Loucy (cell line): ENCODE measurements around the gene ADAMTS2.

ENCODE experiments used
- H2AFZ ChIP-seq: fragments of 200-600 bp; sonication (generic); 2 replicates; pipeline ENCODE4 v1.6.0; 2016; ENCODE audit warnings: antibody characterized with exemption, mild to moderate bottlenecking, low read length, moderate library complexity
- H3F3A ChIP-seq: fragments of 200-600 bp; 2 replicates; pipeline ENCODE4 v1.6.0; 2016; ENCODE audit warnings: antibody characterized with exemption, low read depth, mild to moderate bottlenecking
- H3K27me3 ChIP-seq: fragments of 200-600 bp; sonication (generic); 2 replicates; pipeline ENCODE4 v1.6.1; 2014; ENCODE audit warnings: low read length, mild to moderate bottlenecking; ENCODE audit not compliant: insufficient read depth, poor library complexity, severe bottlenecking
- H3K36me3 ChIP-seq: fragments of 200-600 bp; sonication (generic); 2 replicates; pipeline ENCODE4 v1.6.1; 2016; ENCODE audit warnings: low read length; ENCODE audit not compliant: insufficient read depth
- H3K4me1 ChIP-seq: fragments of 200-600 bp; sonication (generic); 2 replicates; pipeline ENCODE4 v1.5.1; 2014; ENCODE audit warnings: low read length, mild to moderate bottlenecking; ENCODE audit not compliant: insufficient read depth, poor library complexity, severe bottlenecking
- H3K4me2 ChIP-seq: fragments of 200-600 bp; sonication (generic); 2 replicates; pipeline ENCODE4 v1.6.0; 2014; ENCODE audit warnings: antibody characterized with exemption, low read length, low read depth, mild to moderate bottlenecking; ENCODE audit not compliant: poor library complexity, severe bottlenecking
- H3K4me3 ChIP-seq: fragments of 200-600 bp; sonication (generic); 2 replicates; pipeline ENCODE4 v1.5.1; 2014; ENCODE audit warnings: low read length, mild to moderate bottlenecking, mixed read lengths; ENCODE audit not compliant: poor library complexity, severe bottlenecking
- H3K79me2 ChIP-seq: fragments of 200-600 bp; sonication (generic); 2 replicates; pipeline ENCODE4 v1.6.1; 2014; ENCODE audit warnings: low read length; ENCODE audit not compliant: insufficient read depth
- H3K9ac ChIP-seq: fragments of 200-600 bp; sonication (generic); 2 replicates; pipeline ENCODE4 v1.6.0; 2014; ENCODE audit warnings: mild to moderate bottlenecking, low read depth, low read length, moderate library complexity; ENCODE audit not compliant: poor library complexity, severe bottlenecking
- H3K9me2 ChIP-seq: fragments of 200-600 bp; sonication (generic); replicated peaks from 2 replicates; pipeline ENCODE4 v1.6.1; 2016; ENCODE audit warnings: low read depth, low read length, mixed read lengths
- H3K9me3 ChIP-seq: fragments of 200-600 bp; sonication (generic); 2 replicates; pipeline ENCODE4 v1.6.1; 2014; ENCODE audit warnings: mild to moderate bottlenecking, antibody characterized with exemption, low read length, low read depth; ENCODE audit not compliant: insufficient read depth
- H4K20me1 ChIP-seq: fragments of 200-600 bp; sonication (generic); 2 replicates; pipeline ENCODE4 v1.6.0; 2014; ENCODE audit warnings: antibody characterized with exemption, low read length, mild to moderate bottlenecking; ENCODE audit not compliant: insufficient read depth, poor library complexity, severe bottlenecking
- EZH2phosphoT487 ChIP-seq: fragments of 200-600 bp; IDR thresholded peaks from 2 replicates; pipeline ENCODE4 v1.6.1; 2018; ENCODE audit warnings: antibody characterized with exemption, mild to moderate bottlenecking, moderate library complexity, borderline replicate concordance
- TF ChIP-seq, protein P1 (sequence below): fragments of 200-600 bp; sonication (generic); conservative IDR thresholded peaks from 2 replicates; pipeline ENCODE4 v1.5.1; 2014; ENCODE audit warnings: mild to moderate bottlenecking, antibody characterized with exemption, low read length

Gene ADAMTS2

DNA sequence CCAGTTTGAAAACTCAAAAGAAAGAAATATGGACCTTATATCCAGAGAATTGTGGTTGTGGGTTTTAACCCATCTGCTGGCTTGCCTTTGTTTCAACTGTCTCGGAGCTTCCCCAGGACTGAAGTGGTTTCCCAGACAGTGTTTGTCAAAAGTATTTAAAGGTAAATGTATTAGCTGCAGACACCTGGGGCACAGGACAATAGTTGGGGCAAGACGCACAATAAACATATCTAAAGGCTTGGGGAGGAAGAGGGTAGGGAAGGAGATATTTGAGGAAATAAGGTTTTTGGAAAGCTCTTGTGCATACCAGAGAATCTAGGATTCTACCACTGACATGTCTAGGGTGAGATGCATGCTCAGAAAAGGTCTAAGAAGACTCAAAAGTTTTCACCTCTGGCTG, 99.0 kb downstream of the ADAMTS2 start:
- Histone ChIP-seq H3F3A (no peaks in the 10 kb centered on the region), H3K4me1 (no peaks in the 10 kb centered on the region), H3K36me3 (no peaks in the 10 kb centered on the region), H3K27me3 (no peaks in the 10 kb centered on the region), H3K9me3 (no peaks in the 10 kb centered on the region), H3K4me2 (no peak overlapping the region), H3K9me2 (no peaks in the 10 kb centered on the region), H3K4me3 (no peak overlapping the region), H3K79me2 (no peaks in the 10 kb centered on the region), H4K20me1 (no peaks in the 10 kb centered on the region), H2AFZ (no peak overlapping the region), H3K9ac (no peak overlapping the region)
- TF ChIP-seq, protein P1, sequence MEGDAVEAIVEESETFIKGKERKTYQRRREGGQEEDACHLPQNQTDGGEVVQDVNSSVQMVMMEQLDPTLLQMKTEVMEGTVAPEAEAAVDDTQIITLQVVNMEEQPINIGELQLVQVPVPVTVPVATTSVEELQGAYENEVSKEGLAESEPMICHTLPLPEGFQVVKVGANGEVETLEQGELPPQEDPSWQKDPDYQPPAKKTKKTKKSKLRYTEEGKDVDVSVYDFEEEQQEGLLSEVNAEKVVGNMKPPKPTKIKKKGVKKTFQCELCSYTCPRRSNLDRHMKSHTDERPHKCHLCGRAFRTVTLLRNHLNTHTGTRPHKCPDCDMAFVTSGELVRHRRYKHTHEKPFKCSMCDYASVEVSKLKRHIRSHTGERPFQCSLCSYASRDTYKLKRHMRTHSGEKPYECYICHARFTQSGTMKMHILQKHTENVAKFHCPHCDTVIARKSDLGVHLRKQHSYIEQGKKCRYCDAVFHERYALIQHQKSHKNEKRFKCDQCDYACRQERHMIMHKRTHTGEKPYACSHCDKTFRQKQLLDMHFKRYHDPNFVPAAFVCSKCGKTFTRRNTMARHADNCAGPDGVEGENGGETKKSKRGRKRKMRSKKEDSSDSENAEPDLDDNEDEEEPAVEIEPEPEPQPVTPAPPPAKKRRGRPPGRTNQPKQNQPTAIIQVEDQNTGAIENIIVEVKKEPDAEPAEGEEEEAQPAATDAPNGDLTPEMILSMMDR, result no peak
- TF ChIP-seq EZH2phosphoT487, result no peak

DNA sequence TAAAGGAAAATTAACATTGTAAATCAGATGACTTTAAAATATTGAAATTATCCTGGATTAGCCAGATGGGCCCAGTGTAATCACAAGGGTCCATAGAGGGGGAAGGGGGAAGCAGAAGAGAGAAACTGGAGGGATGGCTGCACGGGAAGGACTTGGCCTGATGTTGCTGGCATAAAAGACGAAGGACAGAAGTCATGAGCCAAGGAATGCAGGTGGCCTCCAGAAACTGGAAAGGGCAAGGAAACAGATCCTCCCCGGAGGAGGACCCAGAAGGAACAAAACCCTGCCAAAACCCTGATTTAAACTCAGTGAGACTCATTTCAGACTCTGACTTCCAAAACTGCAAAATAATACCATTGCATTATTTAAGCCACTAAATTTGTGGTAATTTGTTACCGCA, 100.2 kb downstream of the ADAMTS2 start:
- no peaks in the 10 kb centered on the region for H4K20me1 ChIP-seq
- H3F3A ChIP-seq, result no peaks in the 10 kb centered on the region
- H3K36me3 ChIP-seq, result no peaks in the 10 kb centered on the region
- H3K9me2 ChIP-seq, result no peaks in the 10 kb centered on the region
- H3K79me2 ChIP-seq, result no peaks in the 10 kb centered on the region
- H2AFZ ChIP-seq, result no peak overlapping the region
- no peak overlapping the region for H3K4me2 ChIP-seq
- H3K4me1 ChIP-seq, result no peaks in the 10 kb centered on the region
- no peak overlapping the region for H3K9ac ChIP-seq
- no peaks in the 10 kb centered on the region for H3K27me3 ChIP-seq
- no peak for TF ChIP-seq EZH2phosphoT487
- TF ChIP-seq, protein P1, result no peak
- H3K4me3 ChIP-seq, result no peak overlapping the region
- H3K9me3 ChIP-seq, result no peaks in the 10 kb centered on the region; the same call in 1 of the 2 replicates

DNA sequence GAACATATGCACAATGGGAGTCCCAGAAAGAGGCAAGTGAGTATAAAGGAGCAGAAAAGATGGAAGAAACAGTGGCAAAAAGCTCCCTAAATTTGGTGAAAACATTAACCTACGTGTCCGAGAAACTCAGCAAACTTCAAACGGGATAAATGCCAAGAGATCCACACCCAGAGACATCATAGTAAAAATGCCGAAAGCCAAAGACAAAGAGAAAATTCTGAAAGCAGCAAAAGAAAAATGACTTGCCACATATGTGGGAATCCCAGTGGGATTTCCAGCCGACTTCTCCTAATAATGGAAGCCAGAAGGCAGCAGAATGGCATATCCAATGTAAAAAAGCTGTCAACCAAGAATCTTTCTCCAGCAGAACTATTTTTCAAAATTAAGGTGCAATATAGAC, 101.2 kb downstream of the ADAMTS2 start:
- Histone ChIP-seq H3K4me3 (no peak overlapping the region), H3K4me2 (no peak overlapping the region), H2AFZ (no peak overlapping the region), H3K79me2 (no peaks in the 10 kb centered on the region), H4K20me1 (no peaks in the 10 kb centered on the region), H3K9me3 (no peaks in the 10 kb centered on the region; the same call in 1 of the 2 replicates), H3K4me1 (no peaks in the 10 kb centered on the region), H3F3A (no peaks in the 10 kb centered on the region), H3K27me3 (no peaks in the 10 kb centered on the region), H3K36me3 (no peaks in the 10 kb centered on the region), H3K9me2 (no peaks in the 10 kb centered on the region), H3K9ac (no peak overlapping the region)
- no peak for TF ChIP-seq EZH2phosphoT487
- TF ChIP-seq, protein P1, result no peak
